DMS79 (cell line): ENCODE results near the gene APP.
A peak's percentile ranks its signal among the peaks of the same experiment; 100 is the strongest.
"Not testable (repeated sequence)": the region's sequence is repeated elsewhere in the genome, so short reads cannot be mapped to it uniquely, and the experiment has no call there.

ENCODE experiments used
- DNase-seq: peaks from one replicate; lab custom pipeline; 2025; lab: John Stamatoyannopoulos, UW

Gene APP

GRCh38 chr21:26067836-26068594 is 102.6 kb downstream of the APP start:
- DNase-seq: no peak

GRCh38 chr21:26064506-26064905 is 106.1 kb downstream of the APP start:
- DNase-seq: no peak

DNA sequence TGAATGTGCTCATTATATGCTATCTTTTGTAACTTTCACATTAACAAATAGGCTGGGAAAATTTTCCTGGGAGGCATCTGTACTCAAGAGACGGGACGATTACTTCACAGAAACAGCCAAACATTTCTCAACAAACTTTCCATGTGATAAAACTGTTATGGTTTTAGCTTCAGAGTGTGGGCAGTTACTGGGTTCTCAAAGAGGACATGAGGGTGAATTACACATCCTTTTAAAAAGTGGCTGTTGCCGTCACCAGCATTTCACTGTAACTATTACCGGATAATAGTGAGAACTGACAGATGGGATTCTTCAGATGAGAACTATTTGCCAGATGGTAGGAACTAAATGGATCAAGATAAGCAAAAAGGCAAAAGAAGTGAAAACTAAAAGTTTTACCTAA is 109.1 kb downstream of the APP start:
- DNase-seq: no peak

DNA sequence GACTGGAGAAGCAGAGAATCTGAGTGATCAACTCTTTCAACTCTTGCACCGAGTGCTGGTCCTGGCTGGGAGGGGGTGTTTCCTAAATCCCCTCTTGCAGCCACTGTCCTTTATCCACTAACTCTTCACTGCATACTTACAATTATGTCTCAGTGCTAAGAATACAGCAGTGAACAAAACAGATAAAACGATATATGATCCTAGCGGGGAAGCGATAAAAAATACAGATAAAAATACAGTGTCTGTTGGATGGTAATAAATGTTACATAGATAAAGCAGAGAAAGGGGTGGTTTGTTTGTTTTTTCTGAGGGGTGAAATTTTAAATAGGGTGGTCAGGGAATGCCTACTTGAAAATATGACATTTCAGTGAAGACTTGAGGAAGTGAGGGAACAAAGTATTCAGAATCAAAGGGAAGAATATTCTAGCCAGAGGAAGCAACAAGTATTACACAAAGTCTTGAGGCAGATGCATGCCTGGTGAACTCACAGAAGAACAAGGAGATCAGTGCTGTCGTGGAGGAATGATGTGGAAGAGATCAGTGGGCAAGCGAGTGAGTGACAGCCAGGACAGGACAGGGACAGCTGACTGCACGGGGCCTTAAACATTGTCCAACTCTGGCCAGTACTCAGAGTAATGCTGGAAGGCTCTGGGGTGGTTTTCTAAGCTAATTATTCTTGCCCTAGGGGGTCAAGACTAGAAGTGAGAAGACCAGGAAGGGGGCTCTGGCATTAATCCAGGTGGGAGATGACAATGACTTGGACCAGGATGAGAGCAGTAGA is 110.0 kb downstream of the APP start:
- DNase-seq: no peak

DNA sequence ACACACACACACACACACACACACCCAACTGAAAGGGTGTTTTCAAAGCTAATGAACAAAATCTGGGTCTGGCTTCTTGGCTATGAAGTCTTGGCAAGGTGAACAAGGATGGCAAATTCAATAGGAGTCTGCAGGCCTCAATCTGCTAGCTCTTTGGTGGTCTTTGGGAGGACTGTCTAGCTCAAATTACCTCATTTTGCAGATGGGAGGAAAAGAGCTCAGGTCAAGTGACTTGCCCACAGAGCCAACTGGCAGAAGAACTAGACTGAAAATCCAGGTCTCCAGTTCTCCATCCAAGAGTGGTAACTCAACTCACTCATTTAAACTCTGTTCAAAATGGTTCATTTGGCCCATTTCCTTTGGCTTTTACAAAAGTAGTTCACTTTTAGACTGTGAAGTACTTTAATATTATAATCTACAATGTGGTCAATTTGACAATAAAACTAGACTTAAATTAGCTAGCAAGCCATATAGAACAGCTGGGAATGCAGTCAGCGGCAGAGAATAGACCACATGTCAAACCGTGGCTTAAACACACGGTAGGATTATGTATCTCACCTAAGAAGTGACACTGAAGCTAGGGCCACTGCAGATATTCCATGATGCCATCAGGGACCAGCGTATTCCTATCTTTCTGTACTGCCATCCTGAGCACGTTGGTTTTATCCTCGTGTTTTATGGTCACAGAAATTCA is 112.9 kb downstream of the APP start:
- no peak for DNase-seq

DNA sequence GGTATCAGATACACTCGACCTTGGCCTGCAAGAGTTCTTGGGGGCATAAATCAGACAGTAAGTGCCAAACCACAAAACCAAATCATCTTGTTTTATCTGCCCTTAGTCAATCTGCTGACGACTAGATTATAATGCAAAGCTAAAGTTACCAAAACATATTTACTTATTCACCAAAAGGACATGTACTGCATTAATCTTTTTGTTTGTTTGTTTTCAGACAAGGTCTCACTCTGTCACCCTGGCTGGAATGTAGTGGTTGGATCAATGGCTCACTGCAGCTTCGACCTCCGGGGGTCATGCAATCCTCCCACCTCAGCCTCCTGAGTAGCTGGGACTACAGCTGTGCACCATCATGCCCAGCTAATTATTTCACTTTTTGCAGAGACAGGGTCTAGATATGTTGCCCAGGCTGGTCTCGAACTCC is 114.7 kb downstream of the APP start:
- no peak for DNase-seq

- DNase-seq: no peak
Measured at GRCh38 chr21:26055010-26055409, 115.6 kb downstream of the APP start.

DNA sequence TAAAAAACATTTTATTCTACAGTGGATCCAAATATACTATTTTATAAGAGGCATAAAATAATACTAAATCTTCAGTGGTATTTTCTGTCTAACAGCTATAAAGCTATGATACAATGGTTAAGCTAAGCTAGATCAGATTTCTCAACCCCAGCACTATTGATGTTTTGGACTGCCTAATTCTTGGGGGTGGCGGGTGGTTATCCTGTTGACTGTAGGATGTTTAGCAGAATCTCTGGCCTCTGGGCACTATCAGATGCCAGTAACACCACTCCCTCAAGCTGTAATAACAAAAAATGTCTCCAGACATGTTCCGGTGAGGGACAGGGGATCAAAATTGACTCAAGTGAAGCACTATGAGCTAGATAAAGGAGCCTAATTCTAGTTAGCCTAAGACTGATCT is 118.5 kb downstream of the APP start:
- no peak for DNase-seq

DNA sequence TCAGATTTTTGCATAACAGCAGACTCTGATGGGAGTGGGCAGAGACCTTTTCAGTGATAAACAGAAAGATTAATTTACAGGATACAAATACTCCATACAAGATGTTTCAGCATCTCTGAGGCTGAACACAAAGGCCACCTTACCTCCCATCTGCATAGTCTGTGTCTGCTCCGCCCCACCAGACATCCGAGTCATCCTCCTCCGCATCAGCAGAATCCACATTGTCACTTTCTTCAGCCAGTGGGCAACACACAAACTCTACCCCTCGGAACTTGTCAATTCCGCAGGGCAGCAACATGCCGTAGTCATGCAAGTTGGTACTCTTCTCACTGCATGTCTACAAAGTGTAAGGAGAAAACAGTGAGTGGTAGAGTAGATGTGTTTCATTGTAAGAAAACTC is 119.7 kb downstream of the APP start:
- no peak for DNase-seq

DNA sequence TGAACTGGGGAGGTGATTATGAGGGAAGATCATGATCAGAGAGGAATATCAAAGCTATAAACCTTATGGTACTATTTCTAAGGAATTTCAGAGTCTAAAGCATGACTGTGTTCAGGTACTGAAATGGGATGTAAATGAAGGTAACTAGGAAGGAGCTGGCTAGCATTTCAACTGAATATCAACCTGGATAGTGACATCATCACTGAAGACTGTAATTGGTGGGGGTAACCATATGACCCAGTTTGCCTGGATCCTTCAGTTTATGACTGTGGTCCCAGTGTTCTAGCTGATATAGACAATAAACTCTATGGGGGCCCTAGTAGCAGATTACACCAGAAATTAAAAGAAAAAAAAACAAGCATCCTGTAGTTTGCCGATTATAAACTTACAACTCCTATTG is 120.8 kb downstream of the APP start:
- DNase-seq: no peak

- DNase-seq: peak; percentile 40
Measured at GRCh38 chr21:26047279-26047967, 123.1 kb downstream of the APP start.

GRCh38 chr21:26043891-26044290 is 126.7 kb downstream of the APP start:
- DNase-seq: no peak

- no peak for DNase-seq
Measured at GRCh38 chr21:26042181-26042876, 128.2 kb downstream of the APP start.

DNA sequence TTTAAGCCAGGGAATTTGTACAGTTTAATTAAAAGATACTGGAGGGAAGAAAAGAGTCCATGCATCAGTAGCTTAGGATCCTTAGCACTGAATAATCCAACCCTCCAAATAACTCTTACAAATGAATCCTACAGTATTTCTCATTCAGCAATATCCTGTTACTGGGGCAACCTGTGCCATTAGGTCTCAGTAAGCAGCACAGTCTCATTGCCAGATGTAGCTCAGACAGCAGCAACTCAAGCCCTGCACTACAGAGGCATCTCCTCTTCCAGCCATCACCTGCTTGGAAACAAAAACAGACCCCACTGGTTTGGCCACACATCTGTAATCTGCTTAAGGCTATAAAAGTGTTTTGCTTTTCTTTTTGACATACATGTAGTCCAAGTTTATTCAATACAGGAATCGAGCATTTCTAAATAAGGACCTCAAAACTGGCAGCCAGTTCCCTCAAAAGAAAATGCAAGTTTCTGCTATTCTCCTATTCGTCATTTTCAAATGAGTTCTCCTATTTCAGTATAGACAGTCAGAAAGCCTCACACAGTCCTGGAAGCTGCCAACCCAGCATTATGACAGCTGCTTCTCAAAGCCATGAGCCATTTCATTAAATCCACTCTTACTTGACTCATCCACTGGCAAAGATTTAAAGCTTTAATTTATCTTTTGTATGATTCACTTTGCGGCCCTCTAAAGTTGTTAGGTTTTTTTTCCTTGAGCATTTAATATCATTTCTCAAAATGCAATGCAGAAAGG is 129.0 kb downstream of the APP start:
- DNase-seq: no peak

DNA sequence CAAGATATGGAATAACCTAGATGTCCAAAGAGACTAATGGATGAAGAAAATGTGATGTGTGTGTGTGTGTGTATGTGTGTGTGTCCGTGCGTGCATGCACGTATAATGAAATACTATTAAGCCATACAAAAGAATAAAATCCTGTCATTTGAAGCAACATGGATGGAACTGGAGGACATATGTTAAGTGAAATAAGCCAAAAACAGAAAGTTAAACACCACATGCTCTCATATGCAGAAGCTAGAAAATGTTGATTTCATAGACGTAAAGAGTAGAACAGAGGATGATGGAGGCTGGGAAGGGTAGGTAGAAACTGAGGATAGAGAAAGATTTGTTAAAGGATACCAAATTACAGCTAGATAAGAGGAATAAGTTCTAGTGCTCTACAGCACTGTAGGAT is 133.7 kb downstream of the APP start:
- no peak for DNase-seq

- no peak for DNase-seq
Measured at GRCh38 chr21:26032263-26032662, 138.3 kb downstream of the APP start.

GRCh38 chr21:26028183-26028582 is 142.4 kb downstream of the APP start:
- no peak for DNase-seq

DNA sequence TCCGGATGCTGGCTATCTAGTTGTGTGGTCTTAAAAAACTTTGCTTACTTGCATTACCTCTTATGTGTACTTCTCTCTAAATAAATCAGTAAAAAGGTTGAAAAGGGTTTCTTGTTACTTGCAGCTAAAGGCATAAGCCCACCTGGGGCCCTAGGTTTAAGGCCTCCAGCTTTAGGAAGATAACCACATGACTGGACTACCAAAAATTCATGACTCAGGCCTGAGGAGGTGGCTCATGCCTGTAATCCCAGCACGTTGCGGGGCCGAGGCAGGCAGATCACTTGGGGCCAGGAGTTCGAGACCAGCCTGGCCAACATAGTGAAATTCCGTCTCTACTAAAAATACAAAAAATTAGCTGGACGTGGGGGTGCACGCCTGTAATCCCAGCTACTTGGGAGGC is 142.9 kb downstream of the APP start:
- no peak for DNase-seq

DNA sequence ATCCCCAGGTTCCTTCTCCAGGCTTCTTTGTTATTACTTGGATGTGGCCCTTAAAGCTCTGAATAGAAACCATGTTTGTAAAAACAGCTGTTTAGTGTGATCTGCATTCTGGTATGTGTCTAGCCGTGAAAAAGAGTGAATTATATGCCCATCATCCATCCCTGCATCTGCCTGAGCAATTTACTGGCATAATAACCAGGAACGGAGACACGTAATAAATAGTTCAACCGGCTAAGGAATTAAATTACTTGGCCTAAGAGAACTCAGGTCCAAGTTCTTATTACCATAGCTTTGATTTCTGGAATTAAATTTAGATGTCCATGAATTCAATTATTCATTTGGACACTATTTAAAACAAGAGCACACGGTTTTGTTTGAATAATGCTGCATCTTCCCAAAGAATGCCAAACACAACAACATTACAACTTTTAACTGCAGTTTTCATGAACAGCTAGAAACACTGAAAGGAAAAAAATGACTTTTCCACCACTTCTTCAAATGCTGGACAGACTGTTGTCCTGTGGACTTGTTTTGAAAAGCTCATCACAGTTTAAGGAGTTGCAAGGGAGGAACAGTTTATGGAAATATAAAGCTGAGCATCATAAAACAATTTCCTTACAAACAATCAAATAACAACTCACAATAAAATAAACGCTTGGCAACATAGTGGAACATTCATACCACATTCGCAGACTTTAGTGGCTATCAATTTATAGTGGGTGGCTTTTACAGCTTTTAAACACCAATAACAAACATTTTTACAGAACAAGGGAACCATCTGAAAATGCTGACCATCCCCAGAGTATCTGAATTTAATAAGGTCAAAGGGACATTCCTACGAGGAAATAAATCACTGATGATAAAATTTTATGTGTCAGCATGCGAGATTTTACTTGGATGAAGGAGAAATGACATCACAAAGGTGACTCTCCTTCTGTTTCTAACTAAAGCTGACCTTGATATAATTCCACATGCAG is 144.7 kb downstream of the APP start:
- no peak for DNase-seq

GRCh38 chr21:26023406-26023805 is 147.2 kb downstream of the APP start:
- DNase-seq: not testable (repeated sequence)
